HG02798 (cell line): ENCODE measurements around the gene JPT1.
A peak's percentile ranks its signal among the peaks of the same experiment; 100 is the strongest.
"Not testable (repeated sequence)": the region's sequence is repeated elsewhere in the genome, so short reads cannot be mapped to it uniquely, and the experiment has no call there.

Experiments
- ATAC-seq: cut with Tn5 transposase; IDR thresholded peaks from one replicate; pipeline ENCODE4 v1.9.1; 2021; ENCODE audit warnings: mild to moderate bottlenecking; ENCODE audit not compliant: unreplicated experiment, poor library complexity

JPT1 gene

GRCh38 chr17:75154195-75155106, at the start of gene JPT1:
TSS of gene JPT1 (minus strand) at chr17:75154512. CDS start at chr17:75154397, 115 bp downstream.
- peak; percentile 94 for ATAC-seq

- no peak for ATAC-seq
Observed at GRCh38 chr17:75199886-75200618, 45.7 kb upstream of the JPT1 start.

- ATAC-seq, result no peak
Observed at GRCh38 chr17:75194879-75195278, 40.6 kb upstream of the JPT1 start.

GRCh38 chr17:75191584-75191983, 37.3 kb upstream of the JPT1 start:
- ATAC-seq, result no peak

- ATAC-seq, result no peak
Observed at GRCh38 chr17:75188614-75189013, 34.3 kb upstream of the JPT1 start.

GRCh38 chr17:75183999-75184884, 29.9 kb upstream of the JPT1 start:
- ATAC-seq, result no peak

- ATAC-seq, result peak; percentile 88
Observed at GRCh38 chr17:75182569-75183436, 28.5 kb upstream of the JPT1 start, which contains the start of gene SUMO2. TSS of gene SUMO2 (minus strand) at chr17:75182959. CDS start at chr17:75182834, 125 bp downstream.

- peak; percentile 14 for ATAC-seq
Observed at GRCh38 chr17:75182319-75182568, 27.9 kb upstream of the JPT1 start.

GRCh38 chr17:75181608-75182318, 27.5 kb upstream of the JPT1 start:
- no peak for ATAC-seq

GRCh38 chr17:75181110-75181509, 26.8 kb upstream of the JPT1 start:
- ATAC-seq, result no peak

- ATAC-seq, result no peak
Observed at GRCh38 chr17:75178453-75178852, 24.1 kb upstream of the JPT1 start.

- ATAC-seq, result no peak
Observed at GRCh38 chr17:75176625-75177024, 22.3 kb upstream of the JPT1 start.

GRCh38 chr17:75174996-75175395, 20.7 kb upstream of the JPT1 start:
- ATAC-seq, result no peak

GRCh38 chr17:75173526-75173925, 19.2 kb upstream of the JPT1 start:
- ATAC-seq, result no peak

- ATAC-seq, result no peak
Observed at GRCh38 chr17:75168998-75169397, 14.7 kb upstream of the JPT1 start.

- ATAC-seq, result not testable (repeated sequence)
Observed at GRCh38 chr17:75164606-75165005, 10.3 kb upstream of the JPT1 start.

- no peak for ATAC-seq
Observed at GRCh38 chr17:75163074-75163473, 8.8 kb upstream of the JPT1 start.

- no peak for ATAC-seq
Observed at GRCh38 chr17:75160211-75160610, 5.9 kb upstream of the JPT1 start.
